H9 (cell line): ENCODE measurements around the gene TCF7L2. TPM values are rescaled to one million over a fixed set of nuclear protein-coding genes. Genes with fewer than 3 reads are reported as not detected.
A peak's percentile ranks its signal among the peaks of the same experiment; 100 is the strongest.

Experiments used
- DNase-seq: peaks from one replicate; pipeline ENCODE4 v3.0.0-alpha.2; 2017
- H2AFZ ChIP-seq: one replicate; pipeline ENCODE4 v1.6.1; 2013; ENCODE audit warnings: mild to moderate bottlenecking, low read length, control low read depth, moderate library complexity
- H2AK5ac ChIP-seq: 2 replicates; pipeline ENCODE4 v1.6.1; 2013; ENCODE audit warnings: low read length, control low read depth, mixed read lengths; ENCODE audit not compliant: insufficient read length
- H2BK120ac ChIP-seq: one replicate; pipeline ENCODE4 v1.6.1; 2013; ENCODE audit warnings: low read depth, mild to moderate bottlenecking, low read length, control low read depth, inconsistent platforms; ENCODE audit not compliant: poor library complexity, severe bottlenecking
- H2BK12ac ChIP-seq: 2 replicates; pipeline ENCODE4 v1.6.1; 2013; ENCODE audit warnings: low read length, control low read depth, mixed read lengths, low read depth; ENCODE audit not compliant: insufficient read length
- H2BK15ac ChIP-seq: 2 replicates; pipeline ENCODE4 v1.6.1; 2013; ENCODE audit warnings: low read depth, low read length, control low read depth
- H2BK20ac ChIP-seq: one replicate; pipeline ENCODE4 v1.6.1; 2013; ENCODE audit warnings: low read depth, mild to moderate bottlenecking, low read length, control low read depth, inconsistent platforms; ENCODE audit not compliant: poor library complexity, severe bottlenecking
- H2BK5ac ChIP-seq: 2 replicates; pipeline ENCODE4 v1.6.1; 2013; ENCODE audit warnings: low read length, control low read depth, mixed read lengths; ENCODE audit not compliant: insufficient read length
- H3K14ac ChIP-seq: 2 replicates; pipeline ENCODE4 v1.6.1; 2013; ENCODE audit warnings: low read length, control low read depth; ENCODE audit not compliant: insufficient read depth
- H3K18ac ChIP-seq: 2 replicates; pipeline ENCODE4 v1.6.1; 2013; ENCODE audit warnings: low read depth, mild to moderate bottlenecking, mixed read lengths, low read length, control low read depth; ENCODE audit not compliant: insufficient read length
- H3K23ac ChIP-seq: 2 replicates; pipeline ENCODE4 v1.6.1; 2013; ENCODE audit warnings: low read length, control low read depth, mixed read lengths, low read depth; ENCODE audit not compliant: insufficient read length
- H3K23me2 ChIP-seq: 2 replicates; pipeline ENCODE4 v1.6.1; 2013; ENCODE audit warnings: low read depth, mild to moderate bottlenecking, mixed read lengths, low read length, control low read depth; ENCODE audit not compliant: insufficient read length, poor library complexity, severe bottlenecking
- H3K27ac ChIP-seq: 2 replicates; pipeline ENCODE4 v1.5.1; 2013; ENCODE audit warnings: low read length, control low read depth, mixed read lengths, low read depth; ENCODE audit not compliant: insufficient read length
- H3K27me3 ChIP-seq: 2 replicates; pipeline ENCODE4 v1.6.1; 2013; ENCODE audit warnings: low read length, control low read depth, inconsistent platforms; ENCODE audit not compliant: insufficient read depth
- H3K4ac ChIP-seq: 2 replicates; pipeline ENCODE4 v1.6.1; 2013; ENCODE audit warnings: low read depth, mild to moderate bottlenecking, control low read depth, inconsistent platforms, low read length, moderate library complexity
- H3K4me1 ChIP-seq: 2 replicates; pipeline ENCODE4 v1.6.1; 2013; ENCODE audit warnings: low read length, control low read depth, inconsistent platforms; ENCODE audit not compliant: insufficient read depth
- H3K4me2 ChIP-seq: 2 replicates; pipeline ENCODE4 v1.6.1; 2013; ENCODE audit warnings: low read length, control low read depth, mixed read lengths; ENCODE audit not compliant: insufficient read length, insufficient read depth
- H3K56ac ChIP-seq: 2 replicates; pipeline ENCODE4 v1.6.1; 2013; ENCODE audit warnings: low read depth, mild to moderate bottlenecking, mixed read lengths, low read length, control low read depth; ENCODE audit not compliant: insufficient read length
- H3K79me1 ChIP-seq: 2 replicates; pipeline ENCODE4 v1.6.1; 2013; ENCODE audit warnings: low read depth, mild to moderate bottlenecking, moderate library complexity, low read length, control low read depth, inconsistent platforms; ENCODE audit not compliant: insufficient read depth, poor library complexity, severe bottlenecking
- H3K79me2 ChIP-seq: 2 replicates; pipeline ENCODE4 v1.6.1; 2013; ENCODE audit warnings: low read length, control low read depth, inconsistent platforms; ENCODE audit not compliant: insufficient read depth
- H3K9ac ChIP-seq: 2 replicates; pipeline ENCODE4 v1.6.1; 2013; ENCODE audit warnings: low read length, control low read depth, mixed read lengths; ENCODE audit not compliant: insufficient read length; ENCODE audit errors: extremely low read depth
- H3K9me3 ChIP-seq: one replicate; pipeline ENCODE4 v1.6.1; 2013; ENCODE audit warnings: low read depth, low read length, inconsistent platforms; ENCODE audit not compliant: control insufficient read depth
- H3T11ph ChIP-seq: one replicate; pipeline ENCODE4 v1.6.1; 2013; ENCODE audit warnings: mild to moderate bottlenecking, low read length, control low read depth, inconsistent platforms
- H4K20me1 ChIP-seq: one replicate; pipeline ENCODE4 v1.6.1; 2013; ENCODE audit not compliant: control insufficient read depth, insufficient read length, insufficient read depth
- H4K5ac ChIP-seq: 2 replicates; pipeline ENCODE4 v1.6.1; 2013; ENCODE audit warnings: low read depth, mild to moderate bottlenecking, mixed read lengths, low read length, control low read depth; ENCODE audit not compliant: insufficient read length
- H4K8ac ChIP-seq: replicated peaks from 2 replicates; pipeline ENCODE4 v1.6.1; 2013; ENCODE audit warnings: low read length, control low read depth, mixed read lengths, low read depth; ENCODE audit not compliant: insufficient read length
- H4K91ac ChIP-seq: 2 replicates; pipeline ENCODE4 v1.6.1; 2013; ENCODE audit warnings: low read depth, mild to moderate bottlenecking, moderate library complexity, mixed read lengths, low read length, control low read depth; ENCODE audit not compliant: insufficient read length
- H3K27ac Mint-ChIP-seq, 3 experiments: 2 replicates in 2 of 3; 3 replicates in 1 of 3; pipeline ENCODE4 v1.8.0; 2020 to 2021; ENCODE audit warnings: mixed read lengths in 3 of 3, mild to moderate bottlenecking in 1 of 3, moderate library complexity in 1 of 3
- H3K27me3 Mint-ChIP-seq: 2 replicates; pipeline ENCODE4 v1.8.0; 2021; ENCODE audit warnings: low read depth, mild to moderate bottlenecking, moderate library complexity, mixed read lengths
- H3K36me3 Mint-ChIP-seq, 3 experiments: 2 replicates in 2 of 3; 3 replicates in 1 of 3; pipeline ENCODE4 v1.8.0; 2020 to 2021; ENCODE audit warnings: low read depth in 3 of 3, mixed read lengths in 3 of 3; ENCODE audit not compliant: insufficient read depth in 1 of 3
- H3K4me1 Mint-ChIP-seq, 2 experiments: 2 replicates each; pipeline ENCODE4 v1.8.0; 2020; ENCODE audit warnings: mixed read lengths in 2 of 2
- H3K4me3 Mint-ChIP-seq, 2 experiments: 2 replicates in 1 of 2; 3 replicates in 1 of 2; pipeline ENCODE4 v1.8.0; 2020 to 2021; ENCODE audit warnings: mild to moderate bottlenecking in 2 of 2, mixed read lengths in 2 of 2, moderate library complexity in 1 of 2
- H3K9me3 Mint-ChIP-seq, 2 experiments: 2 replicates in 1 of 2; 3 replicates in 1 of 2; pipeline ENCODE4 v1.8.0; 2020; ENCODE audit warnings: mild to moderate bottlenecking in 2 of 2, mixed read lengths in 2 of 2, moderate library complexity in 1 of 2
- WGBS: extraction: QIAGEN DNeasy Blood & Tissue Kit; methylation state at CpG from one replicate; pipeline ENCODE4 v1.1.7; 2013; ENCODE audit warnings: missing lambda C conversion rate, low lambda C conversion rate, mixed read lengths; ENCODE audit not compliant: insufficient read length; ENCODE audit errors: extremely low coverage; 5-methylcytosine and 5-hydroxymethylcytosine counted together
- total RNA-seq: library from RNA; stranded (reverse); gene quantifications from 2 replicates; pipeline ENCODE4 v1.2.1, GENCODE V29; 2021
- TF ChIP-seq, protein P1 (sequence below): fragments of 200-600 bp; sonication (generic); conservative IDR thresholded peaks from 3 replicates; pipeline ENCODE4 v1.8.0; 2021; ENCODE audit warnings: antibody characterized with exemption, mild to moderate bottlenecking

TCF7L2 gene
- total RNA-seq, 1 experiment from 2014 or later = 71.1 TPM

- Histone ChIP-seq H3K9me3 (no peaks in the 10 kb centered on the region), H3K4ac (no peak overlapping the region), H3K23ac (no peak overlapping the region), H3K14ac (no peak overlapping the region), H2AFZ (no peak overlapping the region), H2BK5ac (no peak overlapping the region), H2AK5ac (no peak overlapping the region), H2BK15ac (no peak overlapping the region), H2BK12ac (no peak overlapping the region), H3K27ac (no peak overlapping the region), H3K27me3 (no peaks in the 10 kb centered on the region), H4K20me1 (no peaks in the 10 kb centered on the region), H3K79me1 (no peaks in the 10 kb centered on the region), H3K4me2 (no peak overlapping the region), H4K5ac (no peak overlapping the region), H3K9ac (no peak overlapping the region), H3T11ph (no peak overlapping the region), H2BK20ac (no peak overlapping the region), H4K8ac (no peak overlapping the region), H3K23me2 (no peaks in the 10 kb centered on the region), H4K91ac (no peak overlapping the region), H3K18ac (no peak overlapping the region), H2BK120ac (no peak overlapping the region), H3K56ac (no peak overlapping the region), H3K4me1 (peaks cover 4% of the 10 kb centered on the region; the same call in 1 of the 2 replicates), H3K79me2 (peaks cover 2% of the 10 kb centered on the region; the same call in 1 of the 2 replicates)
- no peak overlapping the region for H3K4me3 Mint-ChIP-seq
- H3K4me1 Mint-ChIP-seq = peaks cover 7 to 13% of the 10 kb centered on the region in 2 experiments
- H3K27me3 Mint-ChIP-seq = peaks cover 3% of the 10 kb centered on the region; the same call in 1 of the 2 replicates
- H3K27ac Mint-ChIP-seq = peak overlapping the region in 1 of 3 experiments; percentile 8; a peak in 2 of 7 replicates
- peaks cover 65 to 99% (median 98%) of the 10 kb centered on the region in 3 experiments; a peak in 6 of 7 replicates for H3K36me3 Mint-ChIP-seq
- H3K9me3 Mint-ChIP-seq = no peaks in the 10 kb centered on the region
- no peak for DNase-seq
- WGBS = no CpG with 5 or more reads among the region's 17 CpGs
- TF ChIP-seq, protein P1, sequence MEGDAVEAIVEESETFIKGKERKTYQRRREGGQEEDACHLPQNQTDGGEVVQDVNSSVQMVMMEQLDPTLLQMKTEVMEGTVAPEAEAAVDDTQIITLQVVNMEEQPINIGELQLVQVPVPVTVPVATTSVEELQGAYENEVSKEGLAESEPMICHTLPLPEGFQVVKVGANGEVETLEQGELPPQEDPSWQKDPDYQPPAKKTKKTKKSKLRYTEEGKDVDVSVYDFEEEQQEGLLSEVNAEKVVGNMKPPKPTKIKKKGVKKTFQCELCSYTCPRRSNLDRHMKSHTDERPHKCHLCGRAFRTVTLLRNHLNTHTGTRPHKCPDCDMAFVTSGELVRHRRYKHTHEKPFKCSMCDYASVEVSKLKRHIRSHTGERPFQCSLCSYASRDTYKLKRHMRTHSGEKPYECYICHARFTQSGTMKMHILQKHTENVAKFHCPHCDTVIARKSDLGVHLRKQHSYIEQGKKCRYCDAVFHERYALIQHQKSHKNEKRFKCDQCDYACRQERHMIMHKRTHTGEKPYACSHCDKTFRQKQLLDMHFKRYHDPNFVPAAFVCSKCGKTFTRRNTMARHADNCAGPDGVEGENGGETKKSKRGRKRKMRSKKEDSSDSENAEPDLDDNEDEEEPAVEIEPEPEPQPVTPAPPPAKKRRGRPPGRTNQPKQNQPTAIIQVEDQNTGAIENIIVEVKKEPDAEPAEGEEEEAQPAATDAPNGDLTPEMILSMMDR = no peak
These were observed 203.6 kb downstream of the TCF7L2 start for GRCh38 chr10:113153493-113154102.
